NCI-H82 treated with DMSO at 0.1 percent for 48 hours (cell line): Measurements from ENCODE around the gene SEMA7A.

Source experiments
- DNase-seq: peaks from one replicate; lab custom pipeline; 2025; ENCODE audit not compliant: unreplicated experiment; lab: John Stamatoyannopoulos, UW

Gene SEMA7A

GRCh38 chr15:74417670-74418069 is 16.1 kb downstream of the SEMA7A start:
- no peak for DNase-seq

GRCh38 chr15:74417225-74417624 is 16.5 kb downstream of the SEMA7A start:
- DNase-seq = no peak

GRCh38 chr15:74415966-74416916 is 17.5 kb downstream of the SEMA7A start:
- no peak for DNase-seq

GRCh38 chr15:74414603-74415338 is 19.0 kb downstream of the SEMA7A start:
- DNase-seq = no peak

- DNase-seq = no peak
These were observed 19.6 kb downstream of the SEMA7A start for GRCh38 chr15:74414081-74414580.

GRCh38 chr15:74413350-74414080 is 20.2 kb downstream of the SEMA7A start:
- no peak for DNase-seq

- DNase-seq = no peak
These were observed 21.6 kb downstream of the SEMA7A start for GRCh38 chr15:74412159-74412558.

- no peak for DNase-seq
These were observed 22.1 kb downstream of the SEMA7A start for GRCh38 chr15:74411686-74412085.

- DNase-seq = no peak
These were observed 23.3 kb downstream of the SEMA7A start for GRCh38 chr15:74410502-74410901.

- no peak for DNase-seq
These were observed 24.5 kb downstream of the SEMA7A start for GRCh38 chr15:74409225-74409624.

GRCh38 chr15:74408815-74409214 is 24.9 kb downstream of the SEMA7A start:
- DNase-seq = no peak

GRCh38 chr15:74408385-74408784 is 25.4 kb downstream of the SEMA7A start:
- no peak for DNase-seq

GRCh38 chr15:74406992-74407705 is 26.6 kb downstream of the SEMA7A start:
- DNase-seq = no peak

GRCh38 chr15:74406517-74406916 is 27.2 kb downstream of the SEMA7A start:
- no peak for DNase-seq

- DNase-seq = no peak
These were observed 27.9 kb downstream of the SEMA7A start for GRCh38 chr15:74405823-74406222.

- DNase-seq = no peak
These were observed 29.7 kb downstream of the SEMA7A start for GRCh38 chr15:74403991-74404563.

GRCh38 chr15:74403588-74403919 is 30.2 kb downstream of the SEMA7A start:
- no peak for DNase-seq

- no peak for DNase-seq
These were observed 30.7 kb downstream of the SEMA7A start for GRCh38 chr15:74402873-74403587.

- DNase-seq = no peak
These were observed 31.4 kb downstream of the SEMA7A start for GRCh38 chr15:74402337-74402841.
